Keratinocyte (primary cell): ENCODE measurements around the gene CERT1. TPM values are rescaled to one million over a fixed set of nuclear protein-coding genes. Genes with fewer than 3 reads are reported as not detected.

ENCODE experiments used
- DNase-seq: peaks from one replicate; pipeline ENCODE4 v3.0.0-alpha.2; 2011; ENCODE audit warnings: low read depth, missing footprints, low spot score
- FAIRE-seq: peaks from 2 replicates; lab custom pipeline; 2011; peaks lifted over from hg19 to GRCh38; lab: Jason Lieb, UNC
- H2AFZ ChIP-seq: 2 replicates; pipeline ENCODE4 v1.6.0; 2012; ENCODE audit warnings: low read length, control low read depth, inconsistent platforms; ENCODE audit not compliant: control insufficient read depth
- H3K27ac ChIP-seq: 2 replicates; pipeline ENCODE4 v1.5.1; 2011; ENCODE audit warnings: low read length; ENCODE audit not compliant: control insufficient read depth, insufficient read depth
- H3K27me3 ChIP-seq: 3 replicates; pipeline ENCODE4 v1.6.0; 2011; ENCODE audit warnings: low read length; ENCODE audit not compliant: control insufficient read depth, insufficient read depth; ENCODE audit errors: extremely low read depth
- H3K36me3 ChIP-seq, 2 experiments: 2 replicates in 1 of 2; 3 replicates in 1 of 2; pipeline ENCODE4 v1.5.1; 2011; ENCODE audit warnings: low read length in 2 of 2, mild to moderate bottlenecking in 1 of 2; ENCODE audit not compliant: control insufficient read depth in 2 of 2, insufficient read depth in 2 of 2; ENCODE audit errors: extremely low read depth in 1 of 2
- H3K4me1 ChIP-seq: 3 replicates; pipeline ENCODE4 v1.5.1; 2011; ENCODE audit warnings: low read length; ENCODE audit not compliant: control insufficient read depth, insufficient read depth; ENCODE audit errors: extremely low read depth
- H3K4me2 ChIP-seq: 3 replicates; pipeline ENCODE4 v1.6.0; 2011; ENCODE audit warnings: low read depth, low read length; ENCODE audit not compliant: control insufficient read depth, insufficient read depth; ENCODE audit errors: extremely low read depth
- H3K4me3 ChIP-seq, 3 experiments: fragments of 200-600 bp in 1 of 3; sonication (generic) in 1 of 3; 2 replicates in 2 of 3; 3 replicates in 1 of 3; pipeline ENCODE4 v1.5.1; 2011 to 2016; ENCODE audit warnings: low read length in 3 of 3, mild to moderate bottlenecking in 3 of 3, control low read depth in 2 of 3, inconsistent platforms in 1 of 3, low read depth in 1 of 3, mixed read lengths in 1 of 3, mixed run types in 1 of 3, moderate library complexity in 1 of 3; ENCODE audit not compliant: control insufficient read depth in 2 of 3, insufficient read depth in 2 of 3; ENCODE audit errors: extremely low read depth in 1 of 3
- H3K79me2 ChIP-seq: 2 replicates; pipeline ENCODE4 v1.6.0; 2012; ENCODE audit warnings: low read length; ENCODE audit not compliant: control insufficient read depth, insufficient read depth
- H3K9ac ChIP-seq: 3 replicates; pipeline ENCODE4 v1.6.0; 2011; ENCODE audit warnings: low read length; ENCODE audit not compliant: control insufficient read depth, insufficient read depth; ENCODE audit errors: extremely low read depth
- H3K9me1 ChIP-seq: 3 replicates; pipeline ENCODE4 v1.6.0; 2011; ENCODE audit warnings: low read length; ENCODE audit not compliant: control insufficient read depth, insufficient read depth; ENCODE audit errors: extremely low read depth
- H3K9me3 ChIP-seq: 2 replicates; pipeline ENCODE4 v1.5.1; 2012; ENCODE audit warnings: low read depth, low read length; ENCODE audit not compliant: control insufficient read depth
- H4K20me1 ChIP-seq: 3 replicates; pipeline ENCODE4 v1.6.0; 2011; ENCODE audit warnings: low read length; ENCODE audit not compliant: control insufficient read depth, insufficient read depth; ENCODE audit errors: extremely low read depth
- EZH2 ChIP-seq: IDR thresholded peaks from one replicate; pipeline ENCODE4 v1.6.1; 2012; ENCODE audit warnings: inconsistent platforms, mild to moderate bottlenecking, low read length, moderate library complexity
- dilution Hi-C: fragments of 300-500 bp; cut with MboI; formaldehyde crosslinking; loops from one replicate; pipeline ENCODE4 v1.7.0; 2020; ENCODE audit warnings: low sequenced_read_pairs; ENCODE audit not compliant: extremely low pct_ligation_motif_present
- polyA plus RNA-seq, 5 experiments: library from polyadenylated mRNA; depleted of rRNA in 3 of 5; stranded (reverse) in 3 of 5; stranded (forward) in 1 of 5; unstranded in 1 of 5; fragments of >200 nt; gene quantifications; 1 replicate in 1 of 5; 2 replicates in 3 of 5; 3 replicates in 1 of 5; pipeline versions ENCODE4 v1.2.1 to v1.2.3, GENCODE V29; 2011 to 2012; ENCODE audit warnings: missing spikeins in 2 of 5, low read depth in 1 of 5, low replicate concordance in 1 of 5
- TF ChIP-seq, protein P1 (sequence below), 3 experiments: IDR thresholded peaks in 1 of 3; conservative IDR thresholded peaks in 1 of 3; optimal IDR thresholded peaks in 1 of 3; 2 replicates in 2 of 3; 3 replicates in 1 of 3; pipeline versions ENCODE3 to v1.5.1; 2011; ENCODE audit warnings: low read length in 3 of 3, mild to moderate bottlenecking in 3 of 3, moderate library complexity in 2 of 3, control low read depth in 1 of 3, inconsistent platforms in 1 of 3; ENCODE audit not compliant: insufficient read depth in 2 of 3; ENCODE audit errors: extremely low read depth in 1 of 3

Gene CERT1
- polyA plus RNA-seq, 1 donor (not counting 4 experiments of a cell fraction or from before 2014, with no cell fraction given), result 20.8 TPM

DNA sequence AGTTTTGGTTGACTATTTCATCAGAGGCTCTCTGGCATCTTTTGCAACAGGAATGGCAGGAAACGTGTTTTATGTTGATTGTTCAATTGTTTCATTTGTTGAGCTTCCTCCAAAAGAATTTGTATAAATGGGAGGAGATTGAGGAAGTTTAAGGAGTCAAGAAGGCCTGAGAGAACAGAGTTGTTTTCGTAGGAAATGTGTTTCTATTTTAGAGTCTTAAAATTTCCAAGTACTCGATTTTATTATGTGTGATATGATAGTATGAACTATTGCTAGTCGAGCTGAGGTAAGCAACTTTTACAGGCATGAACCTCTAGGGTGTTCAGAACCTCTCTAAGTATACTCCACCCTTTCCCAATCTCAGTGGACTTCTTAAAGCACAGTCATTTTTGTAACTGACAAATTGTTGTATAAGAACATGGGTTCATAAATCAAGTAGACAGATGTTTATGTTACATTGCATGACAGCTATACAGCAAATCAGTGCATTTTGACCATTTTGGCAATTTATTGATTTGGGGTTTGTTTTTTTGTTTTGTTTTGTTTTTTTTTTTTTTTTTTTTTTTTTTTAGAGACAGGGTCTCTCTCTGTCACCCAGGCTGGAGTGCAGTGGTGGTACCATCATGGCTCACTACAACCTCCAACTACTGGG lies 47.7 kb upstream of the CERT1 start:
- dilution Hi-C loops, result no loop called here
- FAIRE-seq, result no peak

DNA sequence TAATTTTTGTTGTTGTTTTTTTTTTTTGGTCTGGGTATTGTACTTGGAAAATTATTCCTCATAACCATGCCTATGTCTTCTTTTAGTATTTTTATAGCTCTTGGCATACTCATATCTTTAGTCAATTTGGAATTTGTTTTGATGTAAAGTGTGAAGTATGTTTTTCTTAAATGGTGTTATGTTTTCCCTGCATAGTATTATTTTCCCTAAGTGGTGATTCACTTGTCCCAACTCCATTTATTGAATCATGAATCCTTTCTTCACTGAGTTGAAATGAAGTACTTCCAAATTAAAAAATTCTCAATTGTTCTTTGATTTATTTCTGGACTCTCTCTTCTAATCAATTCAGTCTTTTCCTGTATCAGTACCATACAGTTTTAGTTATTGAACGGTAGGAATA lies 46.8 kb upstream of the CERT1 start:
- no peaks in the 10 kb centered on the region for H3K9me1 ChIP-seq
- H4K20me1 ChIP-seq, result no peaks in the 10 kb centered on the region
- no peak overlapping the region for H3K27ac ChIP-seq
- no peak overlapping the region for H2AFZ ChIP-seq
- peaks cover 25% of the 10 kb centered on the region for H3K79me2 ChIP-seq
- no peak overlapping the region for H3K9ac ChIP-seq
- dilution Hi-C loops, result no loop called here
- H3K4me3 ChIP-seq, result no peak overlapping the region
- peaks cover 0 to 9% of the 10 kb centered on the region in 2 experiments for H3K36me3 ChIP-seq
- no peaks in the 10 kb centered on the region for H3K27me3 ChIP-seq
- FAIRE-seq (no peak), DNase-seq (no peak)
- H3K9me3 ChIP-seq, result no peaks in the 10 kb centered on the region
- H3K4me1 ChIP-seq, result no peaks in the 10 kb centered on the region
- no peak for TF ChIP-seq EZH2
- TF ChIP-seq, protein P1, sequence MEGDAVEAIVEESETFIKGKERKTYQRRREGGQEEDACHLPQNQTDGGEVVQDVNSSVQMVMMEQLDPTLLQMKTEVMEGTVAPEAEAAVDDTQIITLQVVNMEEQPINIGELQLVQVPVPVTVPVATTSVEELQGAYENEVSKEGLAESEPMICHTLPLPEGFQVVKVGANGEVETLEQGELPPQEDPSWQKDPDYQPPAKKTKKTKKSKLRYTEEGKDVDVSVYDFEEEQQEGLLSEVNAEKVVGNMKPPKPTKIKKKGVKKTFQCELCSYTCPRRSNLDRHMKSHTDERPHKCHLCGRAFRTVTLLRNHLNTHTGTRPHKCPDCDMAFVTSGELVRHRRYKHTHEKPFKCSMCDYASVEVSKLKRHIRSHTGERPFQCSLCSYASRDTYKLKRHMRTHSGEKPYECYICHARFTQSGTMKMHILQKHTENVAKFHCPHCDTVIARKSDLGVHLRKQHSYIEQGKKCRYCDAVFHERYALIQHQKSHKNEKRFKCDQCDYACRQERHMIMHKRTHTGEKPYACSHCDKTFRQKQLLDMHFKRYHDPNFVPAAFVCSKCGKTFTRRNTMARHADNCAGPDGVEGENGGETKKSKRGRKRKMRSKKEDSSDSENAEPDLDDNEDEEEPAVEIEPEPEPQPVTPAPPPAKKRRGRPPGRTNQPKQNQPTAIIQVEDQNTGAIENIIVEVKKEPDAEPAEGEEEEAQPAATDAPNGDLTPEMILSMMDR (optimal IDR thresholded peaks at IDR 0.05 in 1 of 3, IDR thresholded peaks at IDR 0.05 in 1 of 3, conservative IDR thresholded peaks at IDR 0.05 in 1 of 3; ENCODE audit: extremely low read depth in 1 of 3, insufficient read depth in 2 of 3, low read length in 3 of 3), result no peak
- H3K4me2 ChIP-seq, result no peak overlapping the region

More for the DNA sequence above, 47.7 kb upstream of the CERT1 start:
- H3K4me2 ChIP-seq, result no peak overlapping the region
- H3K27ac ChIP-seq, result no peak overlapping the region
- H4K20me1 ChIP-seq, result no peaks in the 10 kb centered on the region
- H3K4me1 ChIP-seq, result no peaks in the 10 kb centered on the region
- TF ChIP-seq, protein P1 (optimal IDR thresholded peaks at IDR 0.05 in 1 of 3, IDR thresholded peaks at IDR 0.05 in 1 of 3, conservative IDR thresholded peaks at IDR 0.05 in 1 of 3; ENCODE audit: extremely low read depth in 1 of 3, insufficient read depth in 2 of 3, low read length in 3 of 3), result no peak
- TF ChIP-seq EZH2, result no peak
- no peaks in the 10 kb centered on the region for H3K27me3 ChIP-seq
- no peak overlapping the region for H2AFZ ChIP-seq
- no peaks in the 10 kb centered on the region for H3K9me3 ChIP-seq
- H3K4me3 ChIP-seq, result no peak overlapping the region
- H3K9me1 ChIP-seq, result no peaks in the 10 kb centered on the region
- H3K36me3 ChIP-seq, result peaks cover 0 to under 1% of the 10 kb centered on the region in 2 experiments
- H3K79me2 ChIP-seq, result peaks cover 25% of the 10 kb centered on the region
- DNase-seq, result no peak
- no peak overlapping the region for H3K9ac ChIP-seq
